CD1c-positive myeloid dendritic cell (primary cell): ENCODE results near the gene RXRB.
"Not testable (repeated sequence)": the region's sequence is repeated elsewhere in the genome, so short reads cannot be mapped to it uniquely, and the experiment has no call there.

Source experiments
- DNase-seq: peaks from one replicate; pipeline ENCODE4 v3.0.0-alpha.2; 2016; ENCODE audit errors: extremely low spot score

Gene RXRB

DNA sequence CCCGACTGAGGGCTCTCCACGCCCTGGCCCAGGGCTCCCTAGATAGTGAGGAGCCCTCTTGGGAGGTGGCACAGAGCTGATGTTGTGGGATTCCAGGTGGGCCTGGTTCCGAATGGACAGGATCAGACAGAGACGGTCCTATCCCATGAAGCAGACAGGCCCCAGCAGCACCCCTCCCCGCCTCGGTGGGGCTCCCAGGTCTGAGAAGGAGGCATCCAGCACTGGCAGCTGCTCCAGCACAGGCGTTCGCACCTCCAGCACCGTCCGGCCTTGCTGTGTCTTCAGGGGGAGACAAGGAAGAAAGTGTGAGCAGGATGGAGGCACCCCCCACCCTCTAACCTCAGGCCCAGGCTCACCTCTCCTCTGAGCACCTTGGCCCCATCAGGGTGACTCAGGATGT is 36.9 kb downstream of the RXRB start:
- no peak for DNase-seq

DNA sequence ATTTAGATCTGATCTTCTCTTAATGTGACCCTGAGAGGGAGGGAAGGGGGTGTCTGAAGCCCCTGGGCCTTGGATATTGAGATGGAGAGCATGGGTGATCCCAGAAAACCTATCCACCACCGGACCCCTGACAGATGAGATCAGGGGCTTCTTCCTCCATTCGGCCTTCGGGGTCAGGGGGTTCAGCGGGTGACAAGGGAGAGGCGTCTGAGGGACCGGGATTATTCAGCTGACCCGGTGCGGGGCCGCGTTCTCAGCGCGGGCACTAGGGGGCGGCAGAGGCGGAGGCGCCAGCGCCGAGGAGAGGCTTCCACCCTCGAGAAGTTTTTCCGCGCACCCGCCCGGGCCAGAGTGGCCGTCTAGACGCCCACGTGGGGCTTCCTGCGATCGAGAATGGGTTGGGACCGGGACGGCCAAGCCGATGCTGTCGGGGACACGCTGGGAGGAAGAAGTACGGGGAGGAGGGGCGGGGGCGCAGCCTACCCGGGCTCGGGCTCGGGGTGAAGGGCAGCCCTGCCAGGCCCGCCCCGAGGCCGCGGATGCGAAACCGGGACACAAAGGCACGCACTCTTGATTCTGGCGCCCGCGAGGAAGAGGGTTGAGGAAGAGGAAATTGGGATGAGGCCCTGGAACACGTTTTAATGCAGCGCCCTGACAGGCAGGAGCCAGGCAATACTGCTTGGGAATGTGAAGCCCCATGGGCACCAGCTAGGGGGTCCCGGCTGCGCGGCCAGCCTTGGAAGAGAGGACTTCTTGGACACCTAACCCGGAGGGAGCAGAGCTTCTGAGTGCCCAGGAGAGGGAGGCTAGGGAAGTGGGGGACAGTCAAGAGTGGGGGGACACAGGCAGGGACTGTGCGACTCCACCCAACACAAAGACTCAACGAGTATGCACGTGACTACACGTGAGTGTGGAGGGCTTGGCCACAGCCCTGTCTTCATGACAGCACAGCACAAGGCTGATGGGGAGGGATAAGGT is 38.8 kb downstream of the RXRB start:
- DNase-seq = peak; percentile 94

DNA sequence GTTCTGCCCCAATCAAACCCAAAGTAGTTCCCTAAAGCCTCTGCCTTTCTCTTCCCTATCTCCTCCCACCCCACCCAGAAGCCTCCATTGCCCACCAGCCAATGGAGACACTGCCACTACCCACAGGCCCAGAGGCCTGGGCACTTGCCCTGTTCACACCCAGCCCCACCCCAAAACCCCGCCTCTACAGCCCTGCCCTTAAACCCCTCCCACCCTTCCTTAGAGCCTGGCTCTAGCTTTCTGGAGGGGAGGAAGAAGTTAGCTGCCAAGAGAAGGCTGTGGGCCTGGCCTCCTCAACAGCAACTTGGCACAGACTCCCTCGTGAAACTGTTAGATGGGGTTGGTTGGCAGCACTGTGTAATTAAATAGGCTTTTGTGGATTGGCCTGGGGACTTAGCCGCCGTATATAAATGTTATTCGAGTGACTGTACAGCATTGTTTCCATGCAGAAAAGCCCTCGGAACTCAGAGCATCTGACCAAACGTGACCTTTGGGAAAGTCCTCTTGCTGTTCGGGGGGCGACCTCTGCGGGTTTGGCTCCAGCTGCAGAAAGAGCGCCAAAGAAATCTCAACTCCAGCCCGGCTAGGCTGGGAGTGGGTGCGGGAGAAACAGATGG is 39.6 kb downstream of the RXRB start:
- peak; percentile 58 for DNase-seq

DNA sequence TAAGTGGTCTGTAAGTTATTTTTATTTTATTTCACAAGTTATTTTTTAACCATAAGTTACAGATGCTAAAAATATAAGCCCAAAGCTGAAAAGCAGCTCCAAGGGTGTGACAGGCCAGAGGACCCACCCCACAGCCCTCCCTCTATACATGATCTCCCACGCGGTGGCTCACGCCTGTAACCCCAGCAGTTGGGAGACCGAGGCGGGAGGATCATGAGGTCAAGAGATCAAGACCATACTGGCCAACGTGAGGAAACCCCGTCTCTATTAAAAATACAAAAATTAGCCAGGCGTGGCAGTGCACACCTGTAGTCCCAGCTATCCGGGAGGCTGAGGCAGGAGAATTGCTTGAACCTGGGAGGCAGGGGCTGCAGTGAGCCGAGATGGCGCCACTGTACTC is 40.4 kb downstream of the RXRB start:
- DNase-seq = no peak

DNA sequence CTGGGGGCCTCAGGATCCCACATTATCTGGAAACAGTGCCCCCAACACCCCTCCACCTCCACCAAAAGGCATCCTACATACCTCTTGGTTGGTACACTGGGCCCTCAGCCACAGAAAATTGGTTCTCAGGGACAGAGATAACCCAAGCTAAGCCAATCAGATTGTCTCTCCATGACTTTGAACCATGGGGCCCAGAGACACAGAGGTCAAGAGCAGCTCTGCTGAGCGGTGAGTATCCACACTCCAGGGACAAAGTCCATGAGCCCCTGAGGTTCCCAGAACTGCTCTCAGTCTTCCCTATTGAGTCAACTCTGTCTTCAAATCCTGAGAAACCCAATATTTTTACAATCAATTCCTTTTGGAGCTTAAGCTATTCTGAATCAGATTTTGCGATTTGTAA is 43.5 kb downstream of the RXRB start:
- no peak for DNase-seq

DNA sequence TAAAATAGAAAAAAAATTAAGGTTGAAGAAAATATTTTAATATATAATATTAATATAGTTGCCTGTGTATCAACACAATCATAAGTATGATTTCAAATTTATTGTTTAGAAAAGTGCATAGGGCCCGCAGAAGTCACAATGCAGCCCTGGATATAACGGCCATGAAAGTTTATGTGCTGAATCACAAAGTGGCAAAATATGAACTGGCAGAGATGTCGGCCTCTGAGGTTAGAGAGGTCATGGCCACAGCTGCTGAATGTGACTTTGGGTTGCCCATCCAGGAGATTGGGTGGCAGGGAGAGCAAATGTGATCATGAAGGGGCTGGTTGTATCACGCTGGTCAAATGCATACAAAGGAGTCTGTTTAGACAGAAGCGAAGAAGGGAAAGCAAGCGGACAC is 43.9 kb downstream of the RXRB start:
- DNase-seq = no peak

DNA sequence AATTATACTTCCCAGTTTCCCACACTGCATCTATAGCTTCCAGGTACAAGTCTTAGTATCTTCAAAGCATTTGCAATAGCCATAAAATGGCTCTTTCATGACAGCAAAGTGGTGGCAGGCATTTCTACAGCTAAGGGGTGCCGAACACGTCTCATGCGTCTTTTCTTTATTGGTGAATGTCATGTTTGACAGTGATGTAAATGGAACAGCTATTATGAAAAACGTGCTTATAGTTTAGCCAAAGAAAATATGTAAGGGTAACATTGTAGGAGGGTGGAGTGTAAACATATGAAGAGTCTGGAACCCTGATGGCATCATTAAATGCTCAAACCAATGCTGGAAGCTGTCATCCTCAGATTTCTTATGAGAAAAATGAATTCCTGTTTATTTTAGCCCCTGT is 46.1 kb downstream of the RXRB start:
- no peak for DNase-seq

DNA sequence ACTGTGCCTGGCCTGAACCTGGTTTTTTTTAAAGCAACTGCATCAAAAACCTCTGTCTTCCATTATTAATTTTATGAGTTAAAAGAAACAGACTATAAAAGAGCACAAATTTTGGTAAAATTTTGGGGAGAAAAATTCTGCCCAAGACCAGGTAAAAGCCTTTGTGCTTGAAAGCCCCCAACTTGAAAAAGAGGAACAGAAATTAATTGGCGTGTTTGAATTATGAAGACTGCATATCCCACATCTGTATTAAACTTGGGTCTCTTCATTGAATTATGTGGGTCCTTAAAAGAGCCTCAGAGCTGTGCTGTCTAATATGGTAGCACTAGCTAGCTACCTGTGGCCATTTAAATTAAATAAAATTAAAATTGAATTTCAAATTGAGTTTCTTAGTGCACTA is 49.4 kb downstream of the RXRB start:
- no peak for DNase-seq

DNA sequence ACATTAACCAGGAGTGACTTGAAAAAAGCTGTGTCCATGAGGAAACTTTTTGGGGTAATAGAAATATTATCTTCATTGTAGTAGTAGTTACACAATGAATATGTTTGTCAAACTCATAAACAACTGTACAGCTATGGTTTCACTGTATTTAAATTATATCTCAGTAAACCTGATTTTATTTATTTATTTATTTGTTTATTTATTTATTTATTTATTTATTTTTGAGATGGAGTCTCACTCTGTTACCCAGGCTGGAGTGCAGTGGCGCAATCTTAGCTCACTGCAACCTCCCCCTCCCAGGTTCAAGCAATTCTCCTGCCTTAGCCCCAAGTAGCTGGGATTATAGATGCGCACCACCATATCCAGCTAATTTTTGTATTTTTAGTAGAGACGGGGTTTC is 49.9 kb downstream of the RXRB start:
- not testable (repeated sequence) for DNase-seq

DNA sequence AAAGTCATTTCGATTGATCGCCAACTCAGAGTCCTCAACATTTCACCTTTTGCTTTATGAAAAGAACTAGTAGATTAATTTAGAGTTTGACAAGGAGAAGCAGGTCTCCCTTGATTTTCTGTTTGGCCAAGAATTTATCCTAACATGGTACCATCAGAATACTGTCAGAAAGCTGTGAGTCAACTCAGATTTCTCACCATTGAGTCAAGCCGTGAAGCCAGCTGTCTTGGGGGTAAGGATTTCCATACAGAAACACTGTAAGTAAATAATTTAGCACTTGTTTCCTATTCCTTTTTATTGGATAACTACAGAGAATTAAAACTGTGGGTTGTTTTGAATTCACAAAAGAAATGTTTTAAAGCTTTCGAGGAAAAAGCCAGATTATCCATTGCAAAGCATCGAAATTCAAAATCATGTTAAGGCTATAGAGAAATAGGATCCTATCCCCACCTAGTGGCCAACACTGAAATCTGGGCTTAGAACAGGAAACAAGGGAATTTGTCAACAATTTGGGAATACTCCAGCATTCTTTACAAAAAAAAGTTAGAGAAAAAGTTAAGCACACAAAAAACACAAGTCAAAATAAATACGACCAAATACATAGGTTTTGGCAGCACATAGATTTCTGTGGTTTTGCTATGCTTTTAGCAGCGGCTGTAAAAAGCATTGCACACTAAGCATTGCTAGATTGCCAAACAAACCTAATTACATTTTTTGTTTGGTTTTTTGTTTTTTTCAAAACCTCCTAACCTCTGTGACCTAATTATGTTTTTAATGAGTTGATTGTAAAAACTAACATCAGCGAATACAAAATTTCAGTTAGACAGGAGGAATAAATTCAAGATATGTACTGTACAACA is 52.4 kb downstream of the RXRB start:
- peak; percentile 67 for DNase-seq

DNA sequence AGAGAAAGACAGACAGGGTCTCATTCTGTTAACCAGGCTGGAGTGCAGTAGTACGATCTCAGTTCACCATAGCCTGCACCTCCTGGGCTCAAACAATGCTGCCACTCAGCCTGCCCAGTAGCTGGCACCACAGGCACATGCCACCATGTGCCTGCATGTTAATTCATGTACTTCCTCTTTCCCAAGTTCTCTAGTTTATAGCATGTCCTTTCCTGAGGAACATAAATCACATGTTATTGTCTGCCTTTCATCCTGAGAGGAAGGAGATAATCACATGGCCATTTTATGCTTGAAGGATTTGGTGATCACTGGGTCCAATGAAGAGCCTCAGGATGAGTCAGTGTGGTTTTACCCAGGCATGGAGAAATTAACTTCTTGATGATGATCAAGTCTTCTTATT is 56.1 kb downstream of the RXRB start:
- DNase-seq = peak; percentile 86
